Activated naive CD4-positive, alpha-beta T cell treated with anti-CD3 and anti-CD28 coated beads for 36 hours (primary cell): ENCODE data around the gene KDM7A. TPM values are rescaled to one million over a fixed set of nuclear protein-coding genes. Genes with fewer than 3 reads are reported as not detected.

ENCODE experiments used
- CTCF ChIA-PET: fragments of 350-600 bp; sonication (Branson Sonifier 250); formaldehyde crosslinking; loops from one replicate; lab custom pipeline; 2021; ENCODE audit warnings: antibody characterized with exemption; lab: Charles Lee
- DNase-seq: peaks from one replicate; pipeline ENCODE4 v3.0.0-alpha.2; 2020
- H3K27ac Mint-ChIP-seq: one replicate; pipeline ENCODE4 v1.8.0; 2021; ENCODE audit warnings: mild to moderate bottlenecking, mixed read lengths
- H3K27me3 Mint-ChIP-seq: one replicate; pipeline ENCODE4 v1.8.0; 2021; ENCODE audit warnings: low read depth, mixed read lengths
- H3K36me3 Mint-ChIP-seq: one replicate; pipeline ENCODE4 v1.8.0; 2021; ENCODE audit warnings: low read depth, mixed read lengths
- H3K4me1 Mint-ChIP-seq: one replicate; pipeline ENCODE4 v1.8.0; 2021; ENCODE audit warnings: low read depth, mixed read lengths
- H3K4me3 Mint-ChIP-seq: one replicate; pipeline ENCODE4 v1.8.0; 2021; ENCODE audit warnings: mild to moderate bottlenecking, moderate library complexity, mixed read lengths
- H3K9me3 Mint-ChIP-seq: one replicate; pipeline ENCODE4 v1.8.0; 2021; ENCODE audit warnings: mixed read lengths
- intact Hi-C: fragments of 100-400 bp; cut with micrococcal nuclease; formaldehyde crosslinking; loops from one replicate; pipeline ENCODE4 v1.15.1; 2023
- total RNA-seq, 2 experiments: library from RNA; stranded (reverse); gene quantifications; one replicate each; pipeline ENCODE4 v1.2.3, GENCODE V29; 2021

KDM7A gene
- total RNA-seq, 2 experiments from 2014 or later, result 27.4 to 29.3 TPM

DNA sequence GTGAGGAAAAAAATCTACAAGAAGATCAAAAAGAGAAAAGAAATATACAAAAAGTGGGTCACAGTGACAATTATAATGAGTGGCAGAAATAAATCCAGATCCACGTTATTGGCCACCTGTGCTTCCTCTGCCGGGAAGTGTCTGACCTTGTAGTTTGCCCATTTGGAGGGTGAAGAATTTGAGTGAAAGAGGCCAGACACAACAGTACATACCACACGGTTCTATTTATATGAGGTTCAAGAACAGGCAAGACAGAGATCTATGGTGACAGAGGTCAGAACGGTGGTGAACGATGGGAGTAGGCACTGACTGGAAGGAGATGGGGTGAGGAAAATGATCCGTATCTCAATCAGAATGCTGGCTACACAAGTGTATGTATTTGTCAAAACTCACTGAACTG, 131.1 kb downstream of the KDM7A start:
- Mint-ChIP-seq H3K36me3 (peaks cover 9% of the 10 kb centered on the region), H3K4me1 (no peaks in the 10 kb centered on the region), H3K4me3 (no peak overlapping the region), H3K27me3 (no peaks in the 10 kb centered on the region), H3K27ac (no peak overlapping the region), H3K9me3 (no peaks in the 10 kb centered on the region)
- DNase-seq, result no peak
- CTCF ChIA-PET, result no interaction called here
- intact Hi-C loops, result no loop called here

- CTCF ChIA-PET, result interaction anchor here (0.5 kb wide), 1 partner anchor 549 kb away, joined by 3 read pairs; no protein-coding TSS in a partner anchor
- Mint-ChIP-seq H3K4me1 (peaks cover under 1% of the 10 kb centered on the region), H3K36me3 (peaks cover 9% of the 10 kb centered on the region), H3K27ac (no peak overlapping the region), H3K4me3 (no peak overlapping the region), H3K9me3 (no peaks in the 10 kb centered on the region), H3K27me3 (no peaks in the 10 kb centered on the region)
- DNase-seq, result no peak
- intact Hi-C loops, result no loop called here
Observed at GRCh38 chr7:140044251-140044650, 132.5 kb downstream of the KDM7A start.

- CTCF ChIA-PET, result no interaction called here
- intact Hi-C loops, result no loop called here
- Mint-ChIP-seq H3K4me3 (no peak overlapping the region), H3K9me3 (no peaks in the 10 kb centered on the region), H3K36me3 (peaks cover 13% of the 10 kb centered on the region), H3K27me3 (no peaks in the 10 kb centered on the region), H3K27ac (no peak overlapping the region), H3K4me1 (peaks cover 3% of the 10 kb centered on the region)
- DNase-seq, result no peak
Observed at GRCh38 chr7:140042386-140042670, 134.5 kb downstream of the KDM7A start.

DNA sequence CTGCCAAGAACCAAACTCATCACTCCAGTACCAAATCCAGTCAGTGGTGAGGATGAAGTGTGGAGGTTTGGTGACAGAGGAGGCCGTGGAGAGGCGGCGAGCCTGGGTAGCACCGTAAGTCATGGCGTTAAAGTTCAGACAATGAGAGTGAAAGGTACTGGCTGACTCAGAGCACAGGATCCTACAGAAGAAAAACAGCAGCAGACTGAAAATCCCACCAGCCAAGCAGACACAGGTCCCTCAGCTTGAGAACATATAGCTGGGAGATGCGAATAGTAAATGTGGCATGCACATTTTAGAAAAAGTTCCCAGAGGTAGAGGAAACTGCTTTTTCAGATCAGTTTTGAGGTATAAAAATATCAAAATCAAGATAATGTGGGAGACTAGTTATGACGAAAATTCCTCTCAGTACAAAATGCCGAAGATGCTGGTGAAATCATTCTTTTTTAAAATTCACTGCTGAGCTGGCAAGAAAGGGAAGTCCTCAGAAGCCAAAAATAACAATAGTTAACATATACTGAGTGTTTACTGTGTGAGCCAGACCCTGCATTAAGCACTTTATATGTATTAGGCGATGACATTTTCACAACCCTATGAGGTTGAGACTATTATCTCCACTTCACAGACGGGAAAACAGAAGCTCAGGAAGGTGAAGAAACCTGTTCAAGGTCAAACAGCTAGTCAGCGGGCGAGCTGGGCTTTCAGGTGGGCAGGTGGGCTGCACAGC, 135.0 kb downstream of the KDM7A start:
- Mint-ChIP-seq H3K27ac (no peak overlapping the region), H3K36me3 (peaks cover 13% of the 10 kb centered on the region), H3K9me3 (no peaks in the 10 kb centered on the region), H3K27me3 (no peaks in the 10 kb centered on the region), H3K4me3 (no peak overlapping the region), H3K4me1 (peaks cover 5% of the 10 kb centered on the region)
- CTCF ChIA-PET, result interaction anchor here (1.1 kb wide), 1 partner anchor 285 kb away, joined by 3 read pairs; no protein-coding TSS in a partner anchor
- intact Hi-C loops, result no loop called here
- DNase-seq, result no peak

- Mint-ChIP-seq H3K27me3 (no peaks in the 10 kb centered on the region), H3K4me1 (peaks cover 14% of the 10 kb centered on the region), H3K36me3 (peaks cover 14% of the 10 kb centered on the region), H3K27ac (no peak overlapping the region), H3K4me3 (no peak overlapping the region), H3K9me3 (no peaks in the 10 kb centered on the region)
- DNase-seq, result no peak
- intact Hi-C loops, result no loop called here
- CTCF ChIA-PET, result no interaction called here
Observed at GRCh38 chr7:140039896-140040295, 136.9 kb downstream of the KDM7A start.

GRCh38 chr7:140039066-140039465, 137.7 kb downstream of the KDM7A start:
- Mint-ChIP-seq H3K4me3 (no peak overlapping the region), H3K9me3 (no peaks in the 10 kb centered on the region), H3K36me3 (peaks cover 14% of the 10 kb centered on the region), H3K4me1 (peaks cover 14% of the 10 kb centered on the region), H3K27ac (no peak overlapping the region), H3K27me3 (no peaks in the 10 kb centered on the region)
- no peak for DNase-seq
- intact Hi-C loops, result no loop called here
- CTCF ChIA-PET, result no interaction called here

DNA sequence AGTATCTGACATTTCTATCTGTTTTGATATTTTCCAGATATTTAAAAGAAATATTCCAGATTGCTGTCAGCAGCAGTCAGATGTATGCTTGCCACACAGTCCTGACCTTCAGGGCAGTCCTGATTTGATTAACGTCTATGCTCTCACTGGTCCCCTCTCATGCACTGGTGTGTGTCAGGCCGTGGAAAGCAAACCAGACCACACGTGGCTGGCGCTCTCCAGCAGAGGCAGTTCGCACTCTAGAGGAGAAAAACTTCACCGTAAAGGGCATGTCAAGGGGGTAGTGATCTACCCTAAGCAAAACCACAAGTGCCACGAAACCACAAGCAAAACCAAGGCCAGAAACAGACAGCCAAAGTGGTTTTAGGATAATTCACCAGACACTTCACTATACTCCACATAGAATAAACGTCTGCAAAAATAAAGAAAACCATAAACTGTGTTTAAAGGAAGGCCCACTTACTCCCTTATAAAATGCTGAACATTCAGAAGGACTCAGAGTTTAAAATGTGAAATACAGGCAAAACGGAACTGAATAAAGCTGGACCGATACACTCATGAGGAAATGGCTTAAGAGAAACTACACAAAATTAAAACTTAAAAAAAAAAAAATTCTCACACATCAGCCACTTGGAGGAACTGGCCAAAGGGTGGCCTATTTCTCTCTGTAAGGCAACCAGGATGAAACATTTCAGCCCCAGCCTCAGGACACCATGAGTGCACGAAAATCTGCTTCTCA, 140.4 kb downstream of the KDM7A start:
- Mint-ChIP-seq H3K27me3 (no peaks in the 10 kb centered on the region), H3K4me3 (no peak overlapping the region), H3K36me3 (peaks cover 14% of the 10 kb centered on the region), H3K4me1 (peaks cover 18% of the 10 kb centered on the region), H3K27ac (no peak overlapping the region), H3K9me3 (no peaks in the 10 kb centered on the region)
- CTCF ChIA-PET, result no interaction called here
- DNase-seq, result peak; percentile 32
- intact Hi-C loops, result no loop called here

DNA sequence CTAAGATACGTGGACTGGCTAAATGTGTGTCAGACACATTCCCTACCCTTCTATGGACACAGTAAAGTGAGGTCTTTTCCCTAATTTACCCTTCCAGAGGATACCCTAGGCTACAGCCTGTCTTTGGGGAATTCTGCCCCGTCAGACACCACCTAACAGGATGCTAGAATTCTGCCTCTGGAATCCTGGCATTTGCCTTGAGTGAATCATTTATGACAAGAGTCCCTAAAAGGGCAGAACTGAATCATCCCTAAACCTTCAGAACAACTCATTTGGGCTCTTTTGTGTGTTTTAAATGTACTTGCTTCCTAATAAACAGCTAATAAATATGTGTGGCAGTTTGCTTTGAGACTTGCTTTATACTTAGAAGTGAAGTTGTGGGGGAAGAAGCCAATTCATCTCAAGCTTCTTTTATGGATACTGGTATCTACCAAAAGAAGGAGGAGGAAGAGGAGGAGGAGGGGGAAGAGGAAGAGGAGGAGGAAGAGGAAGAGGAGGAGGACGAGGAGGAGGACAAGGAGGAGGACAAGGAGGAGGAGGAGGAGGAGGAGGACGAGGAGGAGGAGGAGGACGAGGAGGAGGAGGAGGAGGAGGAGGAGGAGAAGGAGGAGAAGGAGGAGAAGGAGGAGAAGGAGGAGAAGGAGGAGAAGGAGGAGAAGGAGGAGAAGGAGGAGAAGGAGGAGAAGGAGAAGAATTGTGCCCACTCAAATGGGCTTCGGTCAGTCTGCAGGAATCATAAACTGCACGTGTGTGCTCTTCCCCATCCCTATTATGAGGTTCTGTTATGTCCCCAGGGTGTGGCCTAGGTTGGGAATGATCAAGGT, 141.2 kb downstream of the KDM7A start:
- Mint-ChIP-seq H3K27me3 (no peaks in the 10 kb centered on the region), H3K27ac (no peak overlapping the region), H3K4me1 (peaks cover 18% of the 10 kb centered on the region), H3K36me3 (peaks cover 8% of the 10 kb centered on the region), H3K4me3 (no peak overlapping the region), H3K9me3 (no peaks in the 10 kb centered on the region)
- intact Hi-C loops, result no loop called here
- no peak for DNase-seq
- CTCF ChIA-PET, result interaction anchor here (1.2 kb wide), 1 partner anchor 433 kb away, joined by 3 read pairs; no protein-coding TSS in a partner anchor

Other genes starting within 250 kb of the KDM7A start
- 10 to 100 TPM; 25.2 to 25.3 TPM for gene PARP12, start 114.0 kb downstream of the KDM7A start, total RNA-seq
- 10 to 100 TPM; 25.6 to 28.7 TPM for gene SLC37A3, start 221.5 kb upstream of the KDM7A start, total RNA-seq
- 1 to 10 TPM; 4.6 to 5.2 TPM for gene RAB19, start 227.1 kb upstream of the KDM7A start, total RNA-seq